RWPE2 (cell line): ENCODE measurements around the gene RC3H2.

Experiments used
- ATAC-seq: fragments of 200-7000 bp; cut with Tn5 transposase; 3 replicates; pipeline ENCODE4 v1.9.1; 2021; ENCODE audit warnings: low read depth
- DNase-seq: peaks from one replicate; pipeline ENCODE4 v3.0.0-alpha.2; 2020; ENCODE audit warnings: low spot score
- H3K27ac ChIP-seq: fragments of 450-650 bp; 2 replicates; pipeline ENCODE4 v1.5.1; 2017; ENCODE audit warnings: mild to moderate bottlenecking; ENCODE audit not compliant: poor library complexity, severe bottlenecking
- H3K27me3 ChIP-seq: fragments of 250-450 bp; sonication (Bioruptor Pico); 2 replicates; pipeline ENCODE4 v1.5.1; 2021; ENCODE audit warnings: mild to moderate bottlenecking, moderate library complexity; ENCODE audit not compliant: insufficient read depth, poor library complexity, severe bottlenecking
- H3K36me3 ChIP-seq: fragments of 250-450 bp; sonication (Bioruptor Pico); 2 replicates; pipeline ENCODE4 v1.5.1; 2020; ENCODE audit warnings: low read depth, mild to moderate bottlenecking, moderate library complexity
- H3K4me1 ChIP-seq: fragments of 250-450 bp; sonication (Bioruptor Pico); 2 replicates; pipeline ENCODE4 v1.5.1; 2021; ENCODE audit warnings: mild to moderate bottlenecking, moderate library complexity; ENCODE audit not compliant: insufficient read depth, poor library complexity, severe bottlenecking
- H3K4me3 ChIP-seq: fragments of 250-450 bp; sonication (Bioruptor Pico); 2 replicates; pipeline ENCODE4 v1.5.1; 2021; ENCODE audit warnings: mild to moderate bottlenecking, moderate library complexity; ENCODE audit not compliant: severe bottlenecking
- H3K9me3 ChIP-seq: fragments of 250-450 bp; sonication (Bioruptor Pico); 2 replicates; pipeline ENCODE4 v1.5.1; 2021; ENCODE audit warnings: mild to moderate bottlenecking, moderate library complexity; ENCODE audit not compliant: severe bottlenecking
- TF ChIP-seq, protein P1 (sequence below): fragments of 450-650 bp; IDR thresholded peaks from one replicate; pipeline ENCODE4 v1.5.1; 2017; ENCODE audit warnings: mild to moderate bottlenecking, moderate library complexity; ENCODE audit not compliant: poor library complexity, severe bottlenecking

The RC3H2 gene

DNA sequence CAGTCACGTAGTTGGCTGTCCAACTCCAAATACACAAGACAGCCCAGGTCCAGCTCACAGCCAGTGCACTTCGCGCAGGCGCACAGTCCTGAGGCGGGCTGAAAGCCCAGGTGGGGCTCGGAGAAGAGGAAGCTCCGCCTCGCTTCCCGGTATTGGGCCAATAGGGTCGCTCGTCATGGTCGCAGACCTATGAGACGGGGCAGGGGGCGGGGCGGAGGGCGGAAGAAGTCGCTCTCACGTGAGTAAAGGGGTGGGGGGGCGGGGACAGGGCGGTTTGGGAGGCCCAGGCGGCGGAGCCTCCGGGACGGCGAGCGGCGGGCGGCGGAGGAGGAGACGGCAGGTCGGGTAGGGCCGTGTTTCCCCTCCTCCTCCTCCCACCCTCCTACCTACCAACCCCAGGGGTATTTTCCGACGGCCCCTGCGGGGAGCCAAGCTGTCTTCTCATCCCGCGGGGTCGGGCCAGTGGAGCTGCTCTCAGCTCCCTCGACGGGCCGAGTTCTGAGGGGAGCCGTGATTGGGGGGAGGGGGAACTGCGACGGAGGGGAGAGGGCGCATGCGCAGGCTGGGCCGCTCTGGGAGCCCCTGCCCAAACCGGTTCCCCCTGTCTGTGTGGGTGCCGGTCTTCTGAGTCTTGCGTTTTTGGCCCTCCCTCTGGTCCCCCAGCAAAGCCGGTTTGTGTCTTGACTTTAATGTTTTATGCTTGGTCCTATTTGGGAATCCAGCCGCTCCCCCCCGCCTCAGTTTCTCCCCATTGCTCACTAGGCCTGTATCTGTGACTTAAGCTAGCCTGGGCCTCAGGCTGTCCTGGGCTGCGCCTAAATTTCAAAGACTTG, 35.8 kb upstream of the RC3H2 start, which contains the start of gene RABGAP1:
Gene RABGAP1, plus strand, starts transcription at position 272 of the 833 bp plus-strand sequence. CDS start 16,040 bp downstream, outside the sequence.
- Histone ChIP-seq H3K9me3 (no peaks in the 10 kb centered on the region), H3K36me3 (peaks cover 31% of the 10 kb centered on the region), H3K4me1 (peaks cover 8% of the 10 kb centered on the region), H3K4me3 (peak within 1 kb of the TSS; percentile 92), H3K27ac (peak within 1 kb of the TSS; percentile 56), H3K27me3 (no peaks in the 10 kb centered on the region)
- DNase-seq = peak; percentile 99
- peak; percentile 97 for ATAC-seq
- TF ChIP-seq, protein P1, sequence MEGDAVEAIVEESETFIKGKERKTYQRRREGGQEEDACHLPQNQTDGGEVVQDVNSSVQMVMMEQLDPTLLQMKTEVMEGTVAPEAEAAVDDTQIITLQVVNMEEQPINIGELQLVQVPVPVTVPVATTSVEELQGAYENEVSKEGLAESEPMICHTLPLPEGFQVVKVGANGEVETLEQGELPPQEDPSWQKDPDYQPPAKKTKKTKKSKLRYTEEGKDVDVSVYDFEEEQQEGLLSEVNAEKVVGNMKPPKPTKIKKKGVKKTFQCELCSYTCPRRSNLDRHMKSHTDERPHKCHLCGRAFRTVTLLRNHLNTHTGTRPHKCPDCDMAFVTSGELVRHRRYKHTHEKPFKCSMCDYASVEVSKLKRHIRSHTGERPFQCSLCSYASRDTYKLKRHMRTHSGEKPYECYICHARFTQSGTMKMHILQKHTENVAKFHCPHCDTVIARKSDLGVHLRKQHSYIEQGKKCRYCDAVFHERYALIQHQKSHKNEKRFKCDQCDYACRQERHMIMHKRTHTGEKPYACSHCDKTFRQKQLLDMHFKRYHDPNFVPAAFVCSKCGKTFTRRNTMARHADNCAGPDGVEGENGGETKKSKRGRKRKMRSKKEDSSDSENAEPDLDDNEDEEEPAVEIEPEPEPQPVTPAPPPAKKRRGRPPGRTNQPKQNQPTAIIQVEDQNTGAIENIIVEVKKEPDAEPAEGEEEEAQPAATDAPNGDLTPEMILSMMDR = no peak

DNA sequence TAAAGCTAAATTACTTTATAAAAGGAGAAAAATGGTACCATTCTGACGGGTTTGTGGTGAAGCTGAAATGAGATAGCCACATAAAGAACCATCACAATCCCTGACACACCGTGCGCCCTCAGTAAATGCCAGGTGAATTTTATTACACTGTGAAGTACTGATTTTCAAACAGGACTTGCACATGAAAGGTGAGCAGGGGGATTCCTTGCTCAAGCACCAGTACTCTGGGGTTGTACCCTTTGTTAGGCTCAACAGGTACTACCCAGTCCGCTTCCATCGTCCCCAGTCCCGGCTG, 35.2 kb upstream of the RC3H2 start:
- Histone ChIP-seq H3K36me3 (peaks cover 26% of the 10 kb centered on the region), H3K4me1 (peaks cover 2% of the 10 kb centered on the region), H3K4me3 (peak overlapping the region; percentile 92), H3K9me3 (no peaks in the 10 kb centered on the region), H3K27ac (peak overlapping the region; percentile 56), H3K27me3 (no peaks in the 10 kb centered on the region)
- DNase-seq (no peak), ATAC-seq (peak; percentile 4; the same call in 1 of the 3 replicates)
- TF ChIP-seq, protein P1 = no peak

DNA sequence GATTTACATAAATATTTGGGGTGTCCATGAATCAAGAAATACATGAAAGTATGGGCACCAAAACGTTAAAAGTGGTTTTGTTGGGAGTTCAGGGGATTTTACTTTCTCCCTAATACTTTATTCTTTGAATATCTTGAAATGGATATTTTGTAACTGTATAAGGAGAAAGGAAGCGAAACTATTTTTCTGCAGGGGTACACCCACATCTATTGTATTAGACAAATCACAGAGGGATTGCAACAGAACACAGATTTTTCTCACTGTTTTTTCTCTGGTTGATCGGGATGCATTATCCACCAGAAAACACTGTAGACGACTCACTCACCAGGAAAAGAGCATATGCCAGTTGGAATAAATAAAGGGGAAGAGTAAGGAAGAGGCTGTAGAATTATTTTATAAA, 34.4 kb upstream of the RC3H2 start:
- no peak overlapping the region for H3K4me3 ChIP-seq
- H3K36me3 ChIP-seq = peaks cover 25% of the 10 kb centered on the region
- DNase-seq (no peak), ATAC-seq (no peak)
- H3K27ac ChIP-seq = peak overlapping the region; percentile 56
- no peaks in the 10 kb centered on the region for H3K4me1 ChIP-seq
- no peaks in the 10 kb centered on the region for H3K9me3 ChIP-seq
- H3K27me3 ChIP-seq = no peaks in the 10 kb centered on the region
- TF ChIP-seq, protein P1 = no peak

DNA sequence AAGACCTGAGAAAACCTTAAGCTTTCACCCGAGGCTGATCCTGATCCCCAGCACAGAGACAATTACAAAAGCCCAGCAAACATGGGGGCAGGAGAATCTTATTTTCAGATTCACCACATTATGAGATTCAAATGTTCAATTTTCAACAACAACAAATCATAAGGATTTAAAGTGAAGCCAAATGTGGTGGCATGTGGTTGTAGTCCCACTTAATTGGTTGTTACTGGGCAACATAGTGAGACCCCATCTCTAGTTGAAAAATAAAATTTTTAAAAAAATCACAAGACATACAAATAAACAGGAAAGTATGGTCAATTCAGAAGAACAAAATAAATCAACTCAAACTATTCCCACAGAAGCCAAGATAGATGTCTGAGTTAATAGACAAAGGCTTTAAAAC, 31.7 kb upstream of the RC3H2 start:
- H3K9me3 ChIP-seq = no peaks in the 10 kb centered on the region
- DNase-seq (no peak), ATAC-seq (no peak)
- peaks cover 5% of the 10 kb centered on the region for H3K4me1 ChIP-seq
- no peak overlapping the region for H3K4me3 ChIP-seq
- H3K36me3 ChIP-seq = peaks cover 25% of the 10 kb centered on the region
- H3K27ac ChIP-seq = no peak overlapping the region
- TF ChIP-seq, protein P1 = no peak
- no peaks in the 10 kb centered on the region for H3K27me3 ChIP-seq

DNA sequence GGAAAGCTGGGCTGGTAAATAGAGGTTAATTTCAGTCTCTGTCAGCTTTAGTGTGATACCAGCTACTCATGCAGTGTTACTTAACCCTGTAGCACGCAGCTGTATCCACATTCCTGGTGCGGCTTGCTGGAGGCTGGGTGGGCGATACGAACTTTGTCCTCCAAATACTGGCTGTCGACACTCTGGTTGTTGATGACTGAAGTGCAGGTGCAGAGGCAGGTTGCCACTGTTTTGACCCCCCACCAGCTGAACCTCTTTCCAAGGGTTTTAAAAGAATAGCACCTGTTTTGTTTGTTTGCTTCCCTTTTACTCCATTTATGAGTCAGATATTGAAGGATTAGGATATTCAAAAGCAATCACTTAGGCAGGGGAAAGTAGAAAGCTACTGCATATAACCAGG, 31.3 kb upstream of the RC3H2 start:
- H3K4me3 ChIP-seq = no peak overlapping the region
- ATAC-seq = no peak
- TF ChIP-seq, protein P1 = no peak
- no peaks in the 10 kb centered on the region for H3K27me3 ChIP-seq
- DNase-seq = no peak
- H3K4me1 ChIP-seq = peaks cover 5% of the 10 kb centered on the region
- H3K27ac ChIP-seq = no peak overlapping the region
- H3K36me3 ChIP-seq = peaks cover 25% of the 10 kb centered on the region
- H3K9me3 ChIP-seq = no peaks in the 10 kb centered on the region
